ENCODE results near the gene VSTM5.

DNA sequence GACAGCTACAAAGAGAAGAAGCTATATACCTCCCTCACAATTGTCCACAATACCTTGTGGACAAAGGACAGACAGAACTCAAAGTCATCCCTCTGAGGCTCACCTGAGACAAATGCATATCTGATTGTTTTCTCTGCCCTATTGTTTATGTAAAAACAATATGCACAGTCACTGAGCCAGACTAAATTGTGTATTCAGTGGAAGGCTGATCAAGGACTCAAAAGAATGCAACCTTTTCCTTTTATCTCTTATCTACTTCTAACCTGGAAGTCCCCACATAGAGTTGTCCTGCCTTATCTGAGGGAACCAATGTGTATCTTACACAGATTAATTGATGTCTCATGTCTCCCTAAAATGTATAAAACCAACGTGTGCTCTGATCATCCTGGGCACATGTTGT is 80.3 kb downstream of the VSTM5 start:
- TF ChIP-seq, protein P1, sequence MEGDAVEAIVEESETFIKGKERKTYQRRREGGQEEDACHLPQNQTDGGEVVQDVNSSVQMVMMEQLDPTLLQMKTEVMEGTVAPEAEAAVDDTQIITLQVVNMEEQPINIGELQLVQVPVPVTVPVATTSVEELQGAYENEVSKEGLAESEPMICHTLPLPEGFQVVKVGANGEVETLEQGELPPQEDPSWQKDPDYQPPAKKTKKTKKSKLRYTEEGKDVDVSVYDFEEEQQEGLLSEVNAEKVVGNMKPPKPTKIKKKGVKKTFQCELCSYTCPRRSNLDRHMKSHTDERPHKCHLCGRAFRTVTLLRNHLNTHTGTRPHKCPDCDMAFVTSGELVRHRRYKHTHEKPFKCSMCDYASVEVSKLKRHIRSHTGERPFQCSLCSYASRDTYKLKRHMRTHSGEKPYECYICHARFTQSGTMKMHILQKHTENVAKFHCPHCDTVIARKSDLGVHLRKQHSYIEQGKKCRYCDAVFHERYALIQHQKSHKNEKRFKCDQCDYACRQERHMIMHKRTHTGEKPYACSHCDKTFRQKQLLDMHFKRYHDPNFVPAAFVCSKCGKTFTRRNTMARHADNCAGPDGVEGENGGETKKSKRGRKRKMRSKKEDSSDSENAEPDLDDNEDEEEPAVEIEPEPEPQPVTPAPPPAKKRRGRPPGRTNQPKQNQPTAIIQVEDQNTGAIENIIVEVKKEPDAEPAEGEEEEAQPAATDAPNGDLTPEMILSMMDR (IDR thresholded peaks at IDR 0.05) = no peak
- no peak for TF ChIP-seq POLR2AphosphoS5 (IDR thresholded peaks at IDR 0.05)

Measured in breast epithelium (tissue), 3 donors.